Parathyroid adenoma (tissue), 2 donors: ENCODE results near the gene DSG2.

ENCODE experiments used
- H2AFZ ChIP-seq: fragments of 300-600 bp; sonication (generic); one replicate; pipeline ENCODE4 v1.7.0; 2017; ENCODE audit warnings: antibody characterized with exemption, mild to moderate bottlenecking
- H3K27ac ChIP-seq: fragments of 300-600 bp; sonication (generic); one replicate; pipeline ENCODE4 v1.7.0; 2017
- H3K27me3 ChIP-seq: fragments of 300-600 bp; sonication (generic); one replicate; pipeline ENCODE4 v1.7.0; 2017; ENCODE audit warnings: low read length; ENCODE audit not compliant: control insufficient read depth, insufficient read depth
- H3K36me3 ChIP-seq: fragments of 300-600 bp; sonication (generic); one replicate; pipeline ENCODE4 v1.7.0; 2017; ENCODE audit warnings: low read length; ENCODE audit not compliant: control insufficient read depth, insufficient read depth
- H3K4me1 ChIP-seq: fragments of 300-600 bp; sonication (generic); one replicate; pipeline ENCODE4 v1.7.0; 2017; ENCODE audit warnings: control low read depth
- H3K4me2 ChIP-seq: fragments of 300-600 bp; sonication (generic); one replicate; pipeline ENCODE4 v1.7.0; 2017; ENCODE audit warnings: low read length
- H3K4me3 ChIP-seq: fragments of 300-600 bp; sonication (generic); one replicate; pipeline ENCODE4 v1.7.0; 2017; ENCODE audit warnings: low read depth, low read length
- H3K79me2 ChIP-seq: fragments of 300-600 bp; sonication (generic); one replicate; pipeline ENCODE4 v1.7.0; 2017; ENCODE audit warnings: control low read depth
- H3K9ac ChIP-seq: fragments of 300-600 bp; sonication (generic); one replicate; pipeline ENCODE4 v1.7.0; 2017; ENCODE audit warnings: mild to moderate bottlenecking
- H3K9me3 ChIP-seq: fragments of 300-600 bp; sonication (generic); one replicate; pipeline ENCODE4 v1.7.0; 2017; ENCODE audit warnings: low read length; ENCODE audit not compliant: control insufficient read depth
- CTCF ChIP-seq: fragments of 300-600 bp; sonication (generic); IDR thresholded peaks from one replicate; pipeline ENCODE4 v1.7.0; 2017; ENCODE audit warnings: antibody characterized with exemption, mild to moderate bottlenecking
- donor health status: primary hyperparathyroidism.

DSG2 gene

GRCh38 chr18:31578126-31578525 is 80.1 kb downstream of the DSG2 start:
- no peak overlapping the region for H3K4me3 ChIP-seq
- no peak overlapping the region for H3K9ac ChIP-seq
- H3K4me1 ChIP-seq, result peaks cover 16% of the 10 kb centered on the region
- no peaks in the 10 kb centered on the region for H3K9me3 ChIP-seq
- no peak for TF ChIP-seq CTCF
- no peaks in the 10 kb centered on the region for H3K36me3 ChIP-seq
- no peak overlapping the region for H3K4me2 ChIP-seq
- H3K79me2 ChIP-seq, result no peaks in the 10 kb centered on the region
- H3K27ac ChIP-seq, result no peak overlapping the region
- no peaks in the 10 kb centered on the region for H3K27me3 ChIP-seq
- H2AFZ ChIP-seq, result no peak overlapping the region

GRCh38 chr18:31579375-31579774 is 81.4 kb downstream of the DSG2 start:
- Histone ChIP-seq H3K27me3 (no peaks in the 10 kb centered on the region), H3K9ac (no peak overlapping the region), H3K27ac (no peak overlapping the region), H3K4me1 (peaks cover 16% of the 10 kb centered on the region), H3K36me3 (no peaks in the 10 kb centered on the region), H3K4me3 (no peak overlapping the region), H2AFZ (no peak overlapping the region), H3K4me2 (no peak overlapping the region), H3K9me3 (no peaks in the 10 kb centered on the region), H3K79me2 (no peaks in the 10 kb centered on the region)
- TF ChIP-seq CTCF, result no peak

GRCh38 chr18:31581498-31582197 is 83.7 kb downstream of the DSG2 start:
- Histone ChIP-seq H3K9ac (no peak overlapping the region), H3K4me3 (no peak overlapping the region), H3K79me2 (no peaks in the 10 kb centered on the region), H3K4me2 (no peak overlapping the region), H3K27me3 (no peaks in the 10 kb centered on the region), H2AFZ (no peak overlapping the region), H3K9me3 (no peaks in the 10 kb centered on the region), H3K27ac (no peak overlapping the region), H3K36me3 (no peaks in the 10 kb centered on the region), H3K4me1 (peaks cover 7% of the 10 kb centered on the region)
- TF ChIP-seq CTCF, result no peak

GRCh38 chr18:31583185-31583854 is 85.3 kb downstream of the DSG2 start:
- Histone ChIP-seq H3K79me2 (no peaks in the 10 kb centered on the region), H3K36me3 (no peaks in the 10 kb centered on the region), H3K27me3 (no peaks in the 10 kb centered on the region), H3K9ac (no peak overlapping the region), H2AFZ (no peak overlapping the region), H3K27ac (no peak overlapping the region), H3K4me3 (no peak overlapping the region), H3K9me3 (no peaks in the 10 kb centered on the region), H3K4me1 (no peaks in the 10 kb centered on the region), H3K4me2 (no peak overlapping the region)
- no peak for TF ChIP-seq CTCF

GRCh38 chr18:31585991-31586390 is 88.0 kb downstream of the DSG2 start:
- H3K4me1 ChIP-seq, result peaks cover 2% of the 10 kb centered on the region
- no peak overlapping the region for H3K4me2 ChIP-seq
- no peaks in the 10 kb centered on the region for H3K79me2 ChIP-seq
- no peak overlapping the region for H3K9ac ChIP-seq
- no peak overlapping the region for H2AFZ ChIP-seq
- no peak overlapping the region for H3K4me3 ChIP-seq
- no peaks in the 10 kb centered on the region for H3K9me3 ChIP-seq
- H3K27me3 ChIP-seq, result no peaks in the 10 kb centered on the region
- no peaks in the 10 kb centered on the region for H3K36me3 ChIP-seq
- H3K27ac ChIP-seq, result no peak overlapping the region
- no peak for TF ChIP-seq CTCF
